PC-9 (cell line): ENCODE data around the gene ARHGAP28.

ENCODE experiments used
- CTCF ChIP-seq: fragments of 200-600 bp; sonication (generic); conservative IDR thresholded peaks from 2 replicates; pipeline ENCODE4 v1.6.1; 2017; ENCODE audit warnings: mixed run types, antibody characterized with exemption, mild to moderate bottlenecking, moderate library complexity
- EZH2 ChIP-seq: fragments of 200-600 bp; sonication (generic); IDR thresholded peaks from 2 replicates; pipeline ENCODE4 v1.8.0; 2017; ENCODE audit warnings: antibody characterized with exemption, low read depth

DNA sequence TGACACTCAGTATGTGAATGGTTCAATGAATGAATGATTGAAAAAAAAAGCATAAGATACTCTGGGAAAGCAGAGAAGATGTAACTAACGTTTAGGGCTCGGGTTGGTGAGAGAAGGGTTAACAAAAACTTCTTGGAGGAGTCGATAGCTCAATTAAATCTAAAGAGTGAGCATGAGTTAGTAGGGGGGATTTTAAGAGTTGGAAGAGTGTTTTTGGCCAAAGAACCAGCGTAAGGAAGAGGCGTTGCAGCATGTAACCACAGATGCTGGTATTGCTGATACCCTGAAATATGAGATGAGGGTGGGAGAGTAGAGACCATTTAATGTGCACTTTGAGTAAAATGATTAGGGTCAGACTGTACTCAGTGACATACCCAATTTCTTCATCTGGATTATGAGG is 14.5 kb downstream of the ARHGAP28 start:
- TF ChIP-seq CTCF (no peak), EZH2 (no peak)
